GM04504 (cell line): Measurements from ENCODE around the gene RNF32.
"Not testable (repeated sequence)": the region's sequence is repeated elsewhere in the genome, so short reads cannot be mapped to it uniquely, and the experiment has no call there.

Experiments
- DNase-seq: peaks from one replicate; pipeline ENCODE4 v3.0.0-alpha.2; 2012; ENCODE audit warnings: low read depth

RNF32 gene

DNA sequence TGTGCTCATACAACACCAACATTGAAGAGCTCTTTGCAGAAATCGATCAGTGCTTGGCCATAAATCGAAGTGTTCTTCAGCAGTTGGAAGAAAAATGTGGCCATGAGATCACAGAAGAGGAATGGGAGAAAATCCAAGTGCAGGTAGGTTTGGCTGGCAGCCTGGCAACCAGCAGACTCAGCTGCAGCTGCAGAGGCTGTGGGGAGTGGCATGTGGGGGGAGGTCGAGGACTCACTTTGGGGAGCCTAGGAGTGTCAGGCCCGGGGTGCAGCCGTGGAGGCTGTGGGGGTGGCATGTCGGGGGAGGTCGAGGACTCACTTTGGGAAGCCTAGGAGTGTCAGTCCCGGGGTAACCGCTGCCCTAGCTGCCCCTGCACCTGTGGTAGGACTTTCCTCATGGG lies 35.1 kb downstream of the RNF32 start:
- no peak for DNase-seq

DNA sequence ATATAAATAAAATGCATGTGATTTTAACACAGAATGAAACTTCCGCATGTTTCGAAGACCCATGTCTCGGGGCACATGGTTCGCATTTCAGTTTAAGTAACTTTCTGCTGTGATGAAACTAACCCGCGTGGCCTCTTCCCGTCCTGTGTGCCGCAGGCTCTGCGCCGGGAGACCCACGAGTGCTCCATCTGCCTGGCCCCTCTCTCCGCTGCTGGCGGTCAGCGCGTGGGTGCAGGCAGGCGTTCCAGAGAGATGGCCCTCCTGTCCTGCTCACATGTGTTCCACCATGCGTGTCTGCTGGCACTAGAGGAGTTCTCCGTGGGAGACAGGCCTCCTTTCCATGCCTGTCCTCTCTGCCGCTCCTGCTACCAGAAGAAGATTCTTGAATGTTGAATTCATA lies 35.7 kb downstream of the RNF32 start:
- no peak for DNase-seq

DNA sequence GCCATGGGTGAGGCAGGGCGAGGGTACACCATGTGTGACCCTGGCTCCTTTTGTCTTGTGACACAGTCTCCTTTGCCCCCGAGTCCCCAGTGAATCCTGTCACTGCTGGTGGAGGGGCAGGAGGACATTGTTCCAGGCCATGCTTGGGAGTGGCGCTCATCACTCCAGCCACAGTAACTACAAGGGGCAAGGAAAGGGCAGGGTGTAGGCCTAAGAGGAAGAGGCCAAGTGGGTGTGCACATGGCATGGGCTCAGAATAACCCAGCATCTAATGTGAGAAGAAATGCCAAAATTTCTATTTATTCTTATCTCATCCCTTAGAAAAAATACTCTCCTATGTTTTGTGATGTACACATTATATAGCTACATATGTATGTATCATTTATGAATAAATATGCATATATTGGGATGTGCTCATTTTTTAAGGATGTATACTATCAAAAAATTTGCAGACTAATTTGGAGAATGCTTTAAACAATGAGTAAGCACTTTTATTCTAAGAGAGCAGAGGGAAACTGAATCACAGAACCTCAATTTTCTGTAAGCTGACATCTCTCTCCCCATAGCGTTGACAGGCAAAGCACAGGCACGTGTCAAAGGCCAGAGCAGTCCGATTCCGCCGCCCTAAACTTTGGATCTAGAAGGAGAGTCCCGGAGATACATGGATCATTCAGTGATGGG lies 36.9 kb downstream of the RNF32 start:
- DNase-seq = no peak

DNA sequence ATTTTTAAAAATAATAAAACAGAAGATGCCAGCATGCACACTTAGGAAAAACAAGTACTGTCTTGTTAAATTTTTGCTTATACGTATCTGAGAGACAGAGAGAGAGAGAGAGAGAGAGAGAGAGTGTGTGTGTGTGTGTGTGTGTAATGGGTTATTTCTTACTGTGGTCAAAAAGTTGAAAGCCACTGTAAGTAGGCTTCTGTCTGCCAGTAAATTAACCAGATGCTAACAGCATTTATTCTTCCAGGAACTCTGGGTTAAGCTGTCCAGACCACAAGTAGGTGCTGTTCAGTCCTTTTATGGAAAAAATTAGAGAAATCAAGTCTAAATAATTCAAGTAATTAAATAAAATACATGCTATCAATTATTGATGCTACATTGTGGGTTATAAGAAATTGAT lies 39.7 kb downstream of the RNF32 start:
- DNase-seq = no peak

DNA sequence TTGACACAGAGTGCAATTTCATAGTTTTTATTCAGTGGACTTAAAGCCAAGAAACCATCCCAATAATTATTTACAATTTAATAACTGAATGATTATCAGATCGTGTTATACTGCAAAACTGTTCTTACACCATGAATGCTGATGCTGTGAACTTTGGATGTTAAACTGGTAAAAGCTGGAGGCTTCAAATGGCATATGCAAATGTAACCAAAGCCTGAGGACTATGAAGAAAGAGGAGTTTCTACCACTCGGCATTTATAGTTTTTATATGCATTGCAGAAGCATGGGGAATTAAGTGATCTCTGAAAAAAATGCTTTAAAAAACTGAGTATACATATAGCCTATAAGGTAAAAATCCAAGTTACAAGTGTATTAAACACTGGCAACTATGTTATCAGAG lies 42.4 kb downstream of the RNF32 start:
- DNase-seq = no peak

DNA sequence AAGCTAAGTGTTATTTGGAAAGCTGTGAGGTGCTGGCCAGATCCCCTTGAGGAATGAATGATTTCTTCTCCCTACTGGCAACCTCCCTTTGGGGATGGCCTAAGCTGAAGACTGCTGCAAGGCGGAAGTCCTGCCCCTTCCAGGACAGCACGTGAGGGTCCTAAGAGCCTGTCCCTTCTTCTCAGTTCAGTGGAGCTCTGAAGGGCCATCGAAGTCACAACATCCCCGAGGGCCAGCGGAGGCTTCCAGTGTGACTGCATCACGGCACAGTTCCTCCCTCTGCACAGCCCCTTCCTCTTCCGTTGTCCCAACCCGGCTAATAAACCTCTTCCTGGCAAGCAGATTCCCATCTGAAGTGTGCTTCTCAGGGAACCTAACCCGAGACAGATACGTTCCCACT lies 43.7 kb downstream of the RNF32 start:
- DNase-seq = no peak

DNA sequence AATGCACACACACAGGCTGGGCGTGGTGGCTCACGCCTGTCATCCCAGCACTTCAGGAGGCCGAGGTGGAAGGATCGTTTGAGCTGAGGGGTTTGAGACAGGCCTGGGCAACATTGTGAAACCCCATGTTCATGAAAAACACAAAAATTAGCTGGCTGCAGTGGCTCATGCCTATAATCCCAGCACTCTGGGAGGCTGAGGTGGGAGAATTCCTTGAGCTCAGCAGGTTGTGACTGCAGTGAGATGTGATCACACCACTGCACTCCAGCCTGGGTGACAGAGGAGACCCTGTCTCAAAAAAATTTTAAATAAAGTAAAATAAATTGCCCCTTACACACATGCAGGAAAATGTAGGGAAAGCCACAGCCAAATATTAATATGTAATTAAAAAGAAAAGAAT lies 44.1 kb downstream of the RNF32 start:
- no peak for DNase-seq

DNA sequence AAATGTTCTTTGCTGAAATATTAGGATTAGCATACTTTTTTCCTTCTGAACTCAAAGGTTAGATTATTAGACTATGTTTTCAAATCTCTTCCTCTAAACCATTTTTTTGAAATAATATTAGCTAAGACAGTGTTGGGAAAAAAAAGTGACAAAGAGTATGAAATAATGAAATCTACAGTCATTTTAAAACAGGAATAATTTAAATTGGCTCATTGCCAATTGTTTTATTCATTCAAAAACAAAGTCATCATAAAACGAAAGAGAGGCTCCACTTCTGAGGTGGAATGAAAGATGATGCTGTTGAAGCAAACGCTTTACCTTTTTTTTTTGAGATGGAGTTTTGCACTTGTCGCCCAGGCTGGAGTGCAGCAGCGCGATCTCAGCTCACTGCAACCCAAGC lies 51.2 kb downstream of the RNF32 start:
- DNase-seq = no peak

DNA sequence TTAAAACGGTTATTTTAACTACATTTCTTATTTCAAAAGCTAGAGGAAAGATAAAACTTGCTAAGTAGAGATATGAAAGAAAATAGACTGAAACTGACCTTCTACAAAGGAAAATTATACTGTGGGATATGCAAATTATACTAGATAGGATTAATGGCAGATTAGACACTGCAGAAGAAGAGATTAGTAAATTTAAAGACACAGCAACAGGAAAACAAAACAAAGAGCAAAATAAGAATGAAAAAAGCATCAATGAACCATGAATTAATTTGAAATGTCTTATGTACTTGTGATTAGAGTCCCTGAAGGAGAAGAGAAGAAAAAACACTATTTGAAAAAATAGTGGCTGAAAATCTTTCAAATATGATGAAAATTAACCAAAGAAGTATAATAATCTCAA lies 52.3 kb downstream of the RNF32 start:
- no peak for DNase-seq

DNA sequence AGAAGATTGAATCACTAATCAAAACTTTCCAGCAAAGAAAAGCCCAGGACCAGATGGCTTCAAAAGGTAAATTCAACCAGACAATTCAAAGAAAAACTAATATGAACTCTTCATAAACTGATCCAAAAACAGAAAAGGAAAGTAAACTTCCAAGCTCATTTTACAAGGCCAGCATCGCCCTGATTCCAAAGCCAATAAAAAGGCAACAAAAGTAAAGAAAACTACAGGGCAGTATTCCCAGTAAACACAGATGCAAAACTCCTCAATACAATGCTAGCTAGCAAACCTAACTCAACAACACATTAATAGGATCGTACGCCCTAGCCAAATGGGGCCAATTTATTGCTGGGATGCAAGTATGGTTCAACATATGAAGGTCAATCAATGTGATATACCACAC lies 53.1 kb downstream of the RNF32 start:
- DNase-seq = no peak

DNA sequence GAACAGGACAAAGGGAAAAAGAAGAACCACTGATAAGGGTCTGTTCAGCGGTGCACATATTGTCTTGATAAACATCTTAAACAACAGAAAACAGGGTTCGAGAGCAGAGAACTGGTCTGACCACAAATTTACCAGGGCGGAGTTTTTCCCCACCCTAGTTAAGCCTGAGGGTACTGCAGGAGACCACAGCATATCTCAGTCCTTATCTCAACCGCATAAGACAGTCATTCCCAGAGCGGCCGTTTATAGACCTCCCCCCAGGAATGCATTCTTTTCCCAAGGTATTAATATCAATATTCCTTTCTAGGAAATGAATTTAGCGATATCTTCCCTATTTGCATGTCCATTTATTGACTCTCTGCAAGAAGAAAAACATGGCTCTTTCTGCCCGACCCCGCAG lies 56.7 kb downstream of the RNF32 start:
- DNase-seq = not testable (repeated sequence)

DNA sequence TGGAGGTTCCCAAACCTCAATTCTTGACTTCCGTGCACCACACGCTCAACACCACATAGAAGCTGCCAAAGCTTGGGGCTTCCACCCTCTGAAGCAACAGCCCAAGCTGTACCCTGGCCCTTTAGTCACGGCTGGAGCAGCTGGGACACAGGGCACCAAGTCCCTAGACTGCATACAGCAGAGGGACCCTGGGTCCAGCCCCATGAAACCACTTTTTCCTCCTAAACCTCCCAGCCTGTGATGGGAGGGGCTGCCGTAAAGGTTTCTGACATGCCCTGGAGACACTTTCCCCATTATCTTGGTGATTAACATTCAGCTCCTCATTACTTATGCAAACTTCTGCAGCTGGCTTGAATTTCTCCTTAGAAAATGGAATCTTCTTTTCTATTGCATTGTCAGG lies 57.9 kb downstream of the RNF32 start:
- DNase-seq = not testable (repeated sequence)

DNA sequence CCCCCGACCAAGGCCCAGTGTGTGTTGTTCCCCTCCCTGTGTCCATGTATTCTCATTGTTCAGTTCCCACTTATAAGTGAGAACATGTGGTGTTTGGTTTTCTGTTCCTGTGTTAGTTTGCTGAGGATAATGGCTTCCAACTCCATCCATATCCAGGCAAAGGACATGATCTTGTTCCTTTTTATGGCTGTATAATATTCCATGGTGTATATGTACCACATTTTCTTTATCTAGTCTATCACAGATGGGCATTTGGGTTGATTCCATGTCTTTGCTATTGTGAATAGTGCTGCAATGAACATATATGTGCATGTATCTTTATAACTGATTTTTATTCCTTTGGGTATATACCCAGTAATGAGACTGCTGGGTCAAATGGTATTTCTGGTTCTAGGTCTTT lies 61.2 kb downstream of the RNF32 start:
- DNase-seq = not testable (repeated sequence)

DNA sequence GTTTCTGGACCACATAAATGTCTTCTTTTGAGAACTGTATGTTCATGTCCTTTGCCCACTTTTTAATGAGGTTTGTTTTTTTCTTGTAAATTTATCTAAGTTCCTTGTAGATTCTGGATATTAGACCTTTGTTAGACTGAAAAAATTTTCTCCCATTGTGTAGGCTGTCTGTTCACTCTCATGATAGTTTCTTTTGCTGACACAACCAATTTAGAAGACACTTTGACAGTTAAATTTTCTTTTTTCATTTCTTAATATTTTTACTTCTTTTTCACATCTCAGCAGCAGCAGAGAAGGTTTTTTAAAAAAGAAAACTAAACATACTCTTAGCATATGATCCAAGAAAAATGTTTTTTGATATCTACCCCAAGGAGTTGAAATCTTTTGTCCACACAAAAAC lies 61.8 kb downstream of the RNF32 start:
- DNase-seq = no peak

DNA sequence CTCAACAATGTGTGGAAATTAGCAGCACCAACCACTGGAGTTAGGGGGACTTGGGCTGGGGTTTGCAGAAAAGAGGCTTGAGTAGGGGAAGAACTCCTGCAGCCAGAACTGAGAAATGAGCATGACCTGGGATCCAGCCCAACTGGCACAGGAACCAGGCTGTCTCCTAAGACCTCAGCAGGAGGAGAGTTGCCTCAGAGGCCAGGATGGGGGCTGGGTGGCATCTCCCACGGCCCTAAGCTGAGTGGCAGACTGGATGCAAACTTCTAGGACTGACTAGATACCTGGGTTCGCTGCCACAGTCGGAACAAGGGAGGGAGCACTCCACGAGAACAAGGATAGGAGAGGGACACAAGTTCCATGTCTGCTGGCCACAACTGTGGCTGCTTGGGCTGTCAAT lies 62.6 kb downstream of the RNF32 start:
- no peak for DNase-seq

DNA sequence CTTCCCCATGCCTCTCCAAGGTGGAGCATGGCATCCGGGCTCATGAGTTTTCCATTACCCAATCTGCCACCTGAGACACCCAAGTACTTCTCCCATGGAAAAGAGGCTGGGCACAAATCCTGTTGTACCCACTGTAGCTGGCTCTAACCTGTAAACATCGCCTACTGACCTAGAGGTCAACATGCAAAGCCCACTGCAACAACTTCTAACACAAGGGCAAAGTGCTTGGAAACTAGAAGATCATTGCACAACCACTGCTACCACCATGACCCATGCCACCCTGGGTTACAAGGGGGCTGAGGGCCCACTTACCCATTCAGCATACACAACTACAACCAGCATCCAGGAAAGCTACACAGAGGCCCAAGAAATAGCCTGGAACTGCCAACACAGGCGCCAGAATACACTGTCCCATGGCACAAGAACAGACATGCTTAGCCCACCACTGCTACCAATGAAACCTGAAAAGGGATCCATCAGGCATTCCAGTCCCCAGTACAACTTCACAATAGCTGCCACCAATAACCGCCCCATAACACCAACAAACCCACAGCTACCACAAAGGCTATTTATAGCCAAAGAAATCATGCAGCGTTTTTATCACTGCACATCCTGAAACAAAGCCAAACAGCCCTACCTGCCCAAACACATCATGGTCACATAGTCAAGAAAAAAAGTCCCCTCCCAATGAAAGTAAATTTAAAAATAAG lies 63.4 kb downstream of the RNF32 start:
- no peak for DNase-seq

DNA sequence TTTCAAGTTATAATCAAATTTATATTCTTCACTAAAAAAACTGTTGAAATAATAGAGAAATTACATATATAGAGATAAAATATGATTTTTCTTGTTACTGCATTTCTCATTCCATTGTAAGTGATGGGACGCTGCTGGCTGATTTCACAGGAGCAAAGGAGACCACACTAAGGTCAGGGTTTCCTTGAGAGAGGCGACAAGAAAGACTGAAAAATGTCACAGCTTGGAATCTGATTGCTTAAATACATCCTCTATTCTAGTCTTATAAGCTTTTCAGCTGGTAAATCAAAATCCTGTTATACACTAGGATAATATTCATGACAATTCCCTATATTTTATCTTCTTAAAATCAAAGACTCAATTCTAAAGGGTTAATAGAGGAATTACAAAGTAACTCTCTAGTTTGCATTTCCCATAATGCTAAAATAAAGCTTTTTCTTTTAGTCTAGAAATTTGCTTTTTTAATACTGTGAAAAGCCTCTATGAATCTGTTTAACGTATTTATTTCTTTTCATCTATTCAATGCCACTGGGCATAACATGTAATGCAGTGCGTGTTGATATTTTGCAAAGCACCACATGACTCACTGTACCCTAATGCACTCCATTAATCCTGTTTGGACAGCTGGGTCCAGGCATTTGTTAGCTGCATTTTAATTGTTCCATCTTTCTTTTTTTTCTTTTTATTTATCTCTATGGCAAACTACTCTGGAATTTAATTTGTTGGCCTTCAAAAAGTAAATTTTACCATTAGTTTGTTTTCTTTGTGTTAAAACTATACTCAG lies 81.7 kb downstream of the RNF32 start:
- no peak for DNase-seq

DNA sequence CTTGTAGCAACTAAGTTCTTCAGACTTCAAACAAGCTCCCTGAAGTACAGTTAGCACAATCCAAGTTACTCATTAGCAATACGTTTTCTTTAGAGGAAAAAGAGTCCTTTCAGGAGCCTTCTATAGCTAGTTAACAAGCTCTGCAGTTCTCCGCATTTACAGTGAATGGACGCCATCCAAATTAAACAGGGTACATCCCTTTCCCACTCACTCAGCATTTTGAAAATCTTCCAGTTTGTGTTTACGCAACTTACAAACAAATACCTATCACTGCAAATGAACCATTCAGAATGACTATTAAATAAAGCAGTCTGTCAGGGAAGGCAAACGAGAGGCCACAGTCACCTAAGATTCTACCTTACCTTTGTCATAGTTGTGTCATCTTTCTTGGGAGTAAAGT lies 84.5 kb downstream of the RNF32 start:
- DNase-seq = no peak

DNA sequence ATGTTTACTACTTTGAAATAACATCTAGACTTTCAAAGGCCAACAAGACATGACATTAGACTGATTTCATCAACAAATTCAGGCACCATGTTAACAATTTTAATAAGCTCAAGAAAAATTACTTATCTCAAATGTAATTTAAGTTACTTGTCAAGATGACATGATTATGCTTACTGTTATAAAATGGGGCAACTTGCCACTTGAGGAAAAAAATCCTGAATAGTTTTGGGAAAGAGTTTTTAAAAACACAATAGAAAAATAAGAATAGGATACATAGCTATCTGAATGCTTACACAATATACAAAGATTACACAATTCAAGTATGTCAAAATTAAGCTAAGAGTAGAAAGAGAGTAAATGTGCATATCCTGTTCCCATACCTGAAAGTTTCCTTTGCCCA lies 85.4 kb downstream of the RNF32 start:
- no peak for DNase-seq
